A549 (cell line): Measurements from ENCODE around the gene ANO10.

ENCODE experiments used
- BCL3 ChIP-seq: fragments of >200 bp; sonication (Bioruptor Twin); formaldehyde crosslinking; IDR thresholded peaks from 3 replicates; pipeline ENCODE4 v1.6.1; 2016
- CBX2 ChIP-seq: fragments of 200-600 bp; sonication (generic); IDR thresholded peaks from 2 replicates; pipeline ENCODE4 v1.6.1; 2016; ENCODE audit warnings: low read depth, mild to moderate bottlenecking, borderline replicate concordance
- CHD2 ChIP-seq: fragments of 150-350 bp; IDR thresholded peaks from 2 replicates; pipeline ENCODE4 v1.6.1; 2014; ENCODE audit warnings: low read length; ENCODE audit not compliant: partially characterized antibody
- CTCF ChIP-seq: fragments of >200 bp; sonication (Bioruptor Twin); formaldehyde crosslinking; IDR thresholded peaks from 3 replicates; pipeline ENCODE4 v1.5.1; 2016
- EP300 ChIP-seq, 2 experiments: fragments of >200 bp; sonication (Bioruptor Twin); formaldehyde crosslinking; IDR thresholded peaks; 2 replicates in 1 of 2; 3 replicates in 1 of 2; pipeline ENCODE4 v1.6.1; 2016 to 2017
- FOSL2 ChIP-seq, 2 experiments: fragments of 450-650 bp in 1 of 2; fragments of >200 bp in 1 of 2; sonication (Bioruptor Twin) in 1 of 2; formaldehyde crosslinking; IDR thresholded peaks; 2 replicates each; pipeline versions ENCODE4 v1.5.0 to v1.6.1; 2016 to 2020; ENCODE audit warnings: mild to moderate bottlenecking in 1 of 2, moderate library complexity in 1 of 2
- MAFK ChIP-seq: fragments of 450-650 bp; IDR thresholded peaks from 2 replicates; pipeline ENCODE4 v1.6.1; 2014; ENCODE audit not compliant: partially characterized antibody
- MAX ChIP-seq: IDR thresholded peaks from 2 replicates; pipeline ENCODE4 v1.6.1; 2012
- NPAS2 ChIP-seq: fragments of 250-450 bp; sonication (Bioruptor Pico); IDR thresholded peaks from 2 replicates; pipeline ENCODE4 v1.8.0; 2022; ENCODE audit warnings: mild to moderate bottlenecking, moderate library complexity, borderline replicate concordance
- POLR2A ChIP-seq: IDR thresholded peaks from 2 replicates; pipeline ENCODE4 v1.6.1; 2012; ENCODE audit warnings: mild to moderate bottlenecking, low read length
- REST ChIP-seq: fragments of 200-600 bp; sonication (generic); IDR thresholded peaks from 2 replicates; pipeline ENCODE4 v1.6.1; 2016; ENCODE audit warnings: antibody characterized with exemption, mild to moderate bottlenecking, moderate library complexity
- RNF2 ChIP-seq: fragments of 200-600 bp; sonication (generic); IDR thresholded peaks from 2 replicates; pipeline ENCODE4 v1.6.1; 2016; ENCODE audit warnings: low read depth, mild to moderate bottlenecking, antibody characterized with exemption, moderate library complexity, borderline replicate concordance

GRCh38 chr3:43632269-43632733 is 10.5 kb upstream of the ANO10 start:
- TF ChIP-seq EP300 (IDR thresholded peaks at IDR 0.05) (no peak), RNF2 (no peak), CTCF (no peak), CBX2 (no peak), REST (no peak), FOSL2 (IDR thresholded peaks at IDR 0.05) (no peak), FOSL2 (CRISPR knock-in tag; IDR thresholded peaks at IDR 0.05) (peak; percentile 59), NPAS2 (CRISPR knock-in tag) (no peak), CHD2 (no peak), POLR2A (no peak), MAFK (peak; percentile 88), BCL3 (no peak), MAX (0 out of 2 replicates have a peak, but pooled peaks have one; percentile 31)
